ENCODE results near the gene SBF1.

DNA sequence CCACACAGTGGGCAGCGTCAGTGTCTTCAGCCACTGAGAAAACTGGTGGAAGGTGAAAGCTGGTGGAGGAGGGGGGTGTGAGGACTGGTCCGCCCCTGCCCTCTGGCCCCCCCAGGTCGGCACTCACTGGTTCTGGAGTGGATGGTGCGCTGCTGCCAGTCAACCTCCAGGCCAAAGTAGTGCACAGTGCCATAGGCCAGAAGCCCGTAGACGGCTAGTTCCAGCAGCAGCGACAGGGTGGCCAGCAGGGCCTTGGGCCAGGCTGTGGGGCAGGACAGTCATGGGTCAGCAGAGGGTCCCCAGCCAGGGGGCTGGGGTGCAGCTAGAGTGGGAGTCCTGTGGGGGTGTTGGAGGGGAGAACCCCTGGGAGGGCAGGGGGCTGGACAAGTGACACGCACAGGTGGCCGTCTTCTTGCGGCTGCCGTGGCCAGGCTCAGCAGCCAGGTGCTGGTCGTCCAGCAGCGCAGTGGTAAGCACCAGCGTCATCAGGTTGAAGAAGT, 30.5 kb upstream of the SBF1 start:
- no peak for TF ChIP-seq FOXM1 (IDR thresholded peaks at IDR 0.05; ENCODE audit: low read depth)
- TF ChIP-seq, protein P1, sequence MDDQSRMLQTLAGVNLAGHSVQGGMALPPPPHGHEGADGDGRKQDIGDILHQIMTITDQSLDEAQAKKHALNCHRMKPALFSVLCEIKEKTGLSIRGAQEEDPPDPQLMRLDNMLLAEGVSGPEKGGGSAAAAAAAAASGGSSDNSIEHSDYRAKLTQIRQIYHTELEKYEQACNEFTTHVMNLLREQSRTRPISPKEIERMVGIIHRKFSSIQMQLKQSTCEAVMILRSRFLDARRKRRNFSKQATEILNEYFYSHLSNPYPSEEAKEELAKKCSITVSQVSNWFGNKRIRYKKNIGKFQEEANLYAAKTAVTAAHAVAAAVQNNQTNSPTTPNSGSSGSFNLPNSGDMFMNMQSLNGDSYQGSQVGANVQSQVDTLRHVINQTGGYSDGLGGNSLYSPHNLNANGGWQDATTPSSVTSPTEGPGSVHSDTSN (IDR thresholded peaks at IDR 0.05) = no peak
- TF ChIP-seq, protein P2, sequence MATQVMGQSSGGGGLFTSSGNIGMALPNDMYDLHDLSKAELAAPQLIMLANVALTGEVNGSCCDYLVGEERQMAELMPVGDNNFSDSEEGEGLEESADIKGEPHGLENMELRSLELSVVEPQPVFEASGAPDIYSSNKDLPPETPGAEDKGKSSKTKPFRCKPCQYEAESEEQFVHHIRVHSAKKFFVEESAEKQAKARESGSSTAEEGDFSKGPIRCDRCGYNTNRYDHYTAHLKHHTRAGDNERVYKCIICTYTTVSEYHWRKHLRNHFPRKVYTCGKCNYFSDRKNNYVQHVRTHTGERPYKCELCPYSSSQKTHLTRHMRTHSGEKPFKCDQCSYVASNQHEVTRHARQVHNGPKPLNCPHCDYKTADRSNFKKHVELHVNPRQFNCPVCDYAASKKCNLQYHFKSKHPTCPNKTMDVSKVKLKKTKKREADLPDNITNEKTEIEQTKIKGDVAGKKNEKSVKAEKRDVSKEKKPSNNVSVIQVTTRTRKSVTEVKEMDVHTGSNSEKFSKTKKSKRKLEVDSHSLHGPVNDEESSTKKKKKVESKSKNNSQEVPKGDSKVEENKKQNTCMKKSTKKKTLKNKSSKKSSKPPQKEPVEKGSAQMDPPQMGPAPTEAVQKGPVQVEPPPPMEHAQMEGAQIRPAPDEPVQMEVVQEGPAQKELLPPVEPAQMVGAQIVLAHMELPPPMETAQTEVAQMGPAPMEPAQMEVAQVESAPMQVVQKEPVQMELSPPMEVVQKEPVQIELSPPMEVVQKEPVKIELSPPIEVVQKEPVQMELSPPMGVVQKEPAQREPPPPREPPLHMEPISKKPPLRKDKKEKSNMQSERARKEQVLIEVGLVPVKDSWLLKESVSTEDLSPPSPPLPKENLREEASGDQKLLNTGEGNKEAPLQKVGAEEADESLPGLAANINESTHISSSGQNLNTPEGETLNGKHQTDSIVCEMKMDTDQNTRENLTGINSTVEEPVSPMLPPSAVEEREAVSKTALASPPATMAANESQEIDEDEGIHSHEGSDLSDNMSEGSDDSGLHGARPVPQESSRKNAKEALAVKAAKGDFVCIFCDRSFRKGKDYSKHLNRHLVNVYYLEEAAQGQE (IDR thresholded peaks at IDR 0.05; ENCODE audit: low read depth, low read length) = no peak
- TF ChIP-seq MXI1 (IDR thresholded peaks at IDR 0.05; ENCODE audit: low read depth, low read length) = no peak

Measured in SK-N-SH (cell line).